SK-N-SH (cell line): ENCODE data around the gene CDS1. TPM values are rescaled to one million over a fixed set of nuclear protein-coding genes. Genes with fewer than 3 reads are reported as not detected.
A peak's percentile ranks its signal among the peaks of the same experiment; 100 is the strongest.
"Not testable (repeated sequence)": the region's sequence is repeated elsewhere in the genome, so short reads cannot be mapped to it uniquely, and the experiment has no call there.

Experiments used
- CTCF ChIA-PET: fragments of 300-600, 350-600 bp; formaldehyde crosslinking; extraction: SDS; loops from one replicate; lab custom pipeline; 2021; lab: Yijun Ruan, JAX
- POLR2A ChIA-PET: fragments of 350-600 bp; sonication (Branson Sonifier 250); formaldehyde crosslinking; extraction: SDS; loops from one replicate; lab custom pipeline; 2020; ENCODE audit warnings: antibody characterized with exemption, inconsistent platforms; lab: Yijun Ruan, JAX
- DNase-seq: peaks from one replicate; pipeline ENCODE4 v3.0.0; 2012
- H2AFZ ChIP-seq: fragments of 200-600 bp; sonication (generic); 2 replicates; pipeline ENCODE4 v1.8.1; 2016; ENCODE audit warnings: antibody characterized with exemption, mild to moderate bottlenecking, low read depth
- H3F3A ChIP-seq: fragments of 200-600 bp; sonication (generic); replicated peaks from 2 replicates; pipeline ENCODE3; 2016; ENCODE audit warnings: antibody characterized with exemption, mild to moderate bottlenecking; ENCODE audit not compliant: insufficient read depth
- H3K27ac ChIP-seq, 2 experiments: fragments of 200-500 bp in 1 of 2; fragments of 200-600 bp in 1 of 2; sonication (Bioruptor generic) in 1 of 2; sonication (generic), shearing (Covaris generic) in 1 of 2; 2 replicates each; pipeline versions ENCODE4 v1.5.1 to v1.6.1; 2014 to 2016; ENCODE audit warnings: low read depth in 2 of 2, inconsistent platforms in 1 of 2, low read length in 1 of 2, mild to moderate bottlenecking in 1 of 2, mixed read lengths in 1 of 2
- H3K27me3 ChIP-seq: fragments of 200-600 bp; sonication (generic), shearing (Covaris generic); 2 replicates; pipeline ENCODE4 v1.6.1; 2016; ENCODE audit warnings: mixed run types; ENCODE audit not compliant: insufficient read depth
- H3K36me3 ChIP-seq, 2 experiments: fragments of 200-500 bp in 1 of 2; fragments of 200-600 bp in 1 of 2; sonication (Bioruptor generic) in 1 of 2; sonication (generic) in 1 of 2; replicated peaks in 1 of 2; 2 replicates each; pipeline versions ENCODE3 to v1.5.1; 2014 to 2016; ENCODE audit warnings: low read length in 1 of 2, mild to moderate bottlenecking in 1 of 2; ENCODE audit not compliant: insufficient read depth in 2 of 2, control insufficient read depth in 1 of 2
- H3K4me1 ChIP-seq, 2 experiments: fragments of 200-500 bp in 1 of 2; fragments of 200-600 bp in 1 of 2; sonication (Bioruptor generic) in 1 of 2; sonication (generic), shearing (Covaris generic) in 1 of 2; 2 replicates each; pipeline versions ENCODE4 v1.5.1 to v1.6.1; 2014 to 2016; ENCODE audit warnings: low read depth in 1 of 2, low read length in 1 of 2, mixed run types in 1 of 2; ENCODE audit not compliant: insufficient read depth in 2 of 2, control insufficient read depth in 1 of 2
- H3K4me2 ChIP-seq: fragments of 200-600 bp; sonication (generic), shearing (Covaris generic); 2 replicates; pipeline ENCODE4 v1.6.1; 2017; ENCODE audit warnings: mixed run types
- H3K4me3 ChIP-seq, 2 experiments: fragments of 200-500 bp in 1 of 2; fragments of 200-600 bp in 1 of 2; sonication (Bioruptor generic) in 1 of 2; sonication (generic), shearing (Covaris generic) in 1 of 2; 2 replicates each; pipeline versions ENCODE4 v1.5.1 to v1.8.1; 2014 to 2016; ENCODE audit warnings: low read depth in 2 of 2, inconsistent platforms in 1 of 2, low read length in 1 of 2, mild to moderate bottlenecking in 1 of 2, mixed read lengths in 1 of 2, moderate library complexity in 1 of 2
- H3K79me2 ChIP-seq: fragments of 200-600 bp; sonication (generic); 2 replicates; pipeline ENCODE4 v1.8.1; 2017; ENCODE audit warnings: mild to moderate bottlenecking; ENCODE audit not compliant: insufficient read depth
- H3K9ac ChIP-seq: fragments of 200-600 bp; sonication (generic); 2 replicates; pipeline ENCODE4 v1.6.1; 2017; ENCODE audit warnings: mixed run types
- H3K9me2 ChIP-seq: fragments of 200-600 bp; sonication (generic); 2 replicates; pipeline ENCODE4 v1.6.1; 2017; ENCODE audit warnings: mixed run types
- H3K9me3 ChIP-seq: fragments of 200-600 bp; sonication (generic); 2 replicates; pipeline ENCODE4 v1.6.1; 2017; ENCODE audit warnings: mixed run types, mild to moderate bottlenecking, moderate library complexity
- H4K20me1 ChIP-seq: fragments of 200-600 bp; sonication (generic); 2 replicates; pipeline ENCODE4 v1.6.1; 2017; ENCODE audit warnings: mild to moderate bottlenecking, mixed run types; ENCODE audit not compliant: insufficient read depth
- CHD2 ChIP-seq: fragments of 150-350 bp; IDR thresholded peaks from 2 replicates; pipeline ENCODE4 v1.6.1; 2018; ENCODE audit warnings: low read length; ENCODE audit not compliant: partially characterized antibody
- ELF1 ChIP-seq: IDR thresholded peaks from 2 replicates; pipeline ENCODE4 v1.4.0; 2012
- EP300 ChIP-seq, 2 experiments: IDR thresholded peaks; 2 replicates each; pipeline versions ENCODE4 v1.4.0 to v1.6.1; 2012; ENCODE audit warnings: borderline replicate concordance in 1 of 2, low read depth in 1 of 2, low read length in 1 of 2
- EZH2phosphoT487 ChIP-seq: fragments of 200-600 bp; sonication (generic); IDR thresholded peaks from 2 replicates; pipeline ENCODE4 v1.6.1; 2017; ENCODE audit warnings: low read depth, mixed run types, mild to moderate bottlenecking, antibody characterized with exemption, moderate library complexity, borderline replicate concordance
- FOSL2 ChIP-seq: IDR thresholded peaks from 2 replicates; pipeline ENCODE4 v1.4.0; 2012; ENCODE audit warnings: low read depth, mild to moderate bottlenecking, moderate library complexity, borderline replicate concordance
- FOXJ3 ChIP-seq: sonication (generic); formaldehyde crosslinking; IDR thresholded peaks from 2 replicates; pipeline ENCODE4 v1.5.1; 2020; ENCODE audit warnings: mild to moderate bottlenecking, missing genetic modification reagents
- FOXM1 ChIP-seq: IDR thresholded peaks from 2 replicates; pipeline ENCODE4 v1.4.0; 2012; ENCODE audit warnings: low read depth, mild to moderate bottlenecking
- GABPA ChIP-seq: IDR thresholded peaks from 2 replicates; pipeline ENCODE4 v1.4.0; 2012; ENCODE audit warnings: low read depth, mild to moderate bottlenecking
- JUND ChIP-seq: IDR thresholded peaks from 2 replicates; pipeline ENCODE4 v1.4.0; 2012
- NRF1 ChIP-seq: IDR thresholded peaks from 2 replicates; pipeline ENCODE4 v1.6.1; 2012; ENCODE audit warnings: low read depth, mild to moderate bottlenecking, low read length
- POLR2AphosphoS5 ChIP-seq: IDR thresholded peaks from 2 replicates; pipeline ENCODE4 v1.6.1; 2012; ENCODE audit warnings: low read depth, low read length
- RCOR1 ChIP-seq: fragments of 150-350 bp; IDR thresholded peaks from 2 replicates; pipeline ENCODE4 v1.6.1; 2017; ENCODE audit warnings: antibody characterized with exemption, low read length
- RFX5 ChIP-seq: IDR thresholded peaks from 2 replicates; pipeline ENCODE4 v1.6.1; 2012; ENCODE audit warnings: mild to moderate bottlenecking, improper control_type of control experiment, low read length
- TCF12 ChIP-seq: IDR thresholded peaks from 2 replicates; pipeline ENCODE4 v1.4.0; 2012
- WGBS: methylation state at CpG from one replicate; pipeline ENCODE4 v1.1.6; 2017; ENCODE audit warnings: low lambda C conversion rate; 5-methylcytosine and 5-hydroxymethylcytosine counted together
- polyA plus RNA-seq, 3 experiments: library from polyadenylated mRNA; depleted of rRNA; stranded (reverse); fragments of >200 nt; gene quantifications; 2 replicates each; pipeline ENCODE4 v1.2.3, GENCODE V29; 2012
- TF ChIP-seq, protein P1 (sequence below): IDR thresholded peaks from 2 replicates; pipeline ENCODE4 v1.4.0; 2012; ENCODE audit warnings: low read depth, borderline replicate concordance
- TF ChIP-seq, protein P2 (sequence below): IDR thresholded peaks from 2 replicates; pipeline ENCODE4 v1.6.1; 2012; ENCODE audit warnings: mild to moderate bottlenecking, low read depth, low read length, moderate library complexity
- TF ChIP-seq, protein P3 (sequence below): IDR thresholded peaks from 2 replicates; pipeline ENCODE4 v1.4.0; 2012; ENCODE audit warnings: low read depth, borderline replicate concordance

CDS1 gene
- polyA plus RNA-seq, 1 of the 3 experiments (the other 2 are of a cell fraction) = 0.02 TPM

DNA sequence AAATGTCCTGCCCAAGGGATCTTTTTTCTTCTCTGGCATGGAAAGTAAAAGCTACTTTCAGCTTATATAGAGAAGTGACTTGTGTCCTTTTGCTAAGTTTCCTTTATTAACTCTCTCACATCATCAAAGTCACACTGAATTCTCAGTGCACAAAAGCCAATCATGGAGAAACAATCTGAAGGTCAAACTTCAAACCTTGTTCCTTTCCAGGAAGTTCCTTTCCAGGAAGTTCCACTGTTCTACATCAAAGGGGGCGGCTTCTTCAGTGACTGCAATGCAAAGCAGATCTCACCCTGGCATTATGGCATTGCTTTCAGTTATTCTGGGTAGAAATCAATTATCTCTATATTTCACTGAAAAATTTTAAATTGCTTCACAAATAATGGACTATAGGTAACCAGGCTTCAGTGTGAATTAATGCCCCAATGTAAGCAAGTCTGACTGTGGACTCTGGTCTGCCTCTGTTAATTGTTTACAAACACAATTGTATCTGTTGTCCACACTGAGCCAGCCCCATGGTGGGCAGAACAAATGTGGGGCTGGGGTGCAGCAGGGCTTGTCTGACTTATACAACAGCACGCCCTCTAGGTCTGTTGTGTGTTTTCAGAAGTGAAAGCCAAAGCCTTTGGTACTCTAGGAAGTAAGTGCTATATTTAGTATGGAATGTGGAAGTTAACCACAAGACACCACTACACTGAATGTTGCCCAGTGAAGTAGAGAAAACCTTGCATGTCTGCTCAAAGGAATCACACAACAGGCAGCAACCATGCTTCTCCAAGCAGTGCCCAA is 98.8 kb downstream of the CDS1 start (continued):
- TF ChIP-seq ELF1 (0 out of 2 replicates have a peak, but pooled peaks have one; percentile 21), POLR2AphosphoS5 (no peak), EP300 (IDR thresholded peaks at IDR 0.05; ENCODE audit: borderline replicate concordance in 1 of 2, low read depth in 1 of 2, low read length in 1 of 2) (no peak), NRF1 (no peak), CHD2 (no peak)
- TF ChIP-seq, protein P1, sequence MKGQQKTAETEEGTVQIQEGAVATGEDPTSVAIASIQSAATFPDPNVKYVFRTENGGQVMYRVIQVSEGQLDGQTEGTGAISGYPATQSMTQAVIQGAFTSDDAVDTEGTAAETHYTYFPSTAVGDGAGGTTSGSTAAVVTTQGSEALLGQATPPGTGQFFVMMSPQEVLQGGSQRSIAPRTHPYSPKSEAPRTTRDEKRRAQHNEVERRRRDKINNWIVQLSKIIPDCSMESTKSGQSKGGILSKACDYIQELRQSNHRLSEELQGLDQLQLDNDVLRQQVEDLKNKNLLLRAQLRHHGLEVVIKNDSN = no peak

DNA sequence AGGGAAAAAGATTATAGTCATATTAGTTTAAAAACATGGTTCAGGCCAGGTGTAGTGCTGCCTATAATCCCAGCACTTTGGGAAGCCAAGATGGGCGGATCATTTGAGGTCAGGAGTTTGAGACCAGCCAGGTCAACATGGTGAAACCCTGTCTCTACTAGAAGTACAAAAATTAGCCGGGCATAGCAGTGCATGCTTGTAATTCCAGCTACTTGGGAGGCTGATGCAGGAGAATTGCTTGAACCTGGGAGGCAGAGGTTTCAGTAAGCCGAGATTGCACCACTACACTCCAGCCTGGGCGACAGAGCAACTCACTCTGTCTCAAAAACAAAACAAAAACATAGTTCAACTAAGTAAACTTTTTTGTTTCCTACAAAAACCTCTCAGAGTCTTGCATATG is 99.7 kb downstream of the CDS1 start:
- Histone ChIP-seq H3K4me1 (peaks cover 4 to 16% of the 10 kb centered on the region in 2 experiments; a peak in 3 of 4 replicates), H3K27ac (peak overlapping the region in 1 of 2 experiments; percentile 51; a peak in 2 of 4 replicates), H3K36me3 (peaks cover 67% of the 10 kb centered on the region in 2 experiments), H3K4me2 (peak overlapping the region; percentile 49; the same call in 1 of the 2 replicates)
- CTCF ChIA-PET, H3K27me3 ChIP-seq, H3K9ac ChIP-seq, H3K79me2 ChIP-seq, POLR2A ChIA-PET, H3K4me3 ChIP-seq, H4K20me1 ChIP-seq, H3F3A ChIP-seq, H3K9me2 ChIP-seq, H3K9me3 ChIP-seq, DNase-seq, H2AFZ ChIP-seq: not testable (repeated sequence)
- WGBS = 89% methylated on average over 4 of the region's 4 CpGs

DNA sequence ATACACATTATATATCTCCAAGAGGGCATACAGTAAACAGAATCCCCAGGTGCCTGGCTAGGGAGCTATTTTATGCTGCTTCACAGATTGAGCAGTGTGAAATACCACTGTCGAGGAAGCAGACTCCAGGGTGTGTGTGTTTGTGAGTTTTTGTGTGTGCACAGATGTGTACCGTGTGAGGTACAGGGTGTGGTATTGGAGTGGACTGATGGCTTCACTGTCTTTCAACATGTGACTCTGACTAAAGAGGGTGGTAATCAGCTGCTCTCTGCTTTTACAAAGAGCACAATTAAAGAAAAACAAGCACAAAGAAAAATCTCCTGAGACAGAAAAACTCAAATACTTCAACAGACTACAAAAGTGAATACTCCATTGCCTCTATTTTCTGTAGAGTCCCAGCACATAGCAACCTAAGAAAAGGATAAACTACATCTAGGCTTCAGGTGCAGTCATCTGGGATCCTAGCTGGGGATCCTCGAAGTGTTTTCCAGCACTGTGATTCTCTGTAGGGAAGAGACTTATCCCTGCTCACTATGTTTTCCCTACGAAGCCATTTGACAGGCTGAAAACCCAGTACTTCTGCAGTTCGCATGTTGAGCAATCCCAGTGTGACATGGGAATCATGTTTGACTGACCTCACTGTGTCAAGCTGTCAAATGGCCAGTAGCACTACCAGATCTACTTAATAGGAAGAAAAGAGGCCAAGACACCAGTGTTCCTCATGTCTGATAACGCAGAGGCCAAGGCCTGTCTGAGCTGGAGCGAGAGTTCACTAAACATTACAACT is 100.3 kb downstream of the CDS1 start:
- WGBS = 98% methylated on average over 7 of the region's 7 CpGs
- Histone ChIP-seq H3K4me2 (no peak overlapping the region), H4K20me1 (no peaks in the 10 kb centered on the region), H3K9me3 (no peaks in the 10 kb centered on the region), H3K9me2 (no peaks in the 10 kb centered on the region), H3K36me3 (peaks cover 70% of the 10 kb centered on the region in 2 experiments), H3F3A (peaks cover 7% of the 10 kb centered on the region), H3K4me3 (no peak overlapping the region), H3K27ac (0 out of 4 replicates have a peak overlapping the region, but pooled peaks of 1 of the 2 experiments have one; percentile 51), H3K4me1 (peaks cover 4 to 17% of the 10 kb centered on the region in 2 experiments), H2AFZ (no peak overlapping the region), H3K27me3 (no peaks in the 10 kb centered on the region), H3K9ac (no peak overlapping the region), H3K79me2 (no peaks in the 10 kb centered on the region)
- no peak for DNase-seq
- TF ChIP-seq, protein P2, sequence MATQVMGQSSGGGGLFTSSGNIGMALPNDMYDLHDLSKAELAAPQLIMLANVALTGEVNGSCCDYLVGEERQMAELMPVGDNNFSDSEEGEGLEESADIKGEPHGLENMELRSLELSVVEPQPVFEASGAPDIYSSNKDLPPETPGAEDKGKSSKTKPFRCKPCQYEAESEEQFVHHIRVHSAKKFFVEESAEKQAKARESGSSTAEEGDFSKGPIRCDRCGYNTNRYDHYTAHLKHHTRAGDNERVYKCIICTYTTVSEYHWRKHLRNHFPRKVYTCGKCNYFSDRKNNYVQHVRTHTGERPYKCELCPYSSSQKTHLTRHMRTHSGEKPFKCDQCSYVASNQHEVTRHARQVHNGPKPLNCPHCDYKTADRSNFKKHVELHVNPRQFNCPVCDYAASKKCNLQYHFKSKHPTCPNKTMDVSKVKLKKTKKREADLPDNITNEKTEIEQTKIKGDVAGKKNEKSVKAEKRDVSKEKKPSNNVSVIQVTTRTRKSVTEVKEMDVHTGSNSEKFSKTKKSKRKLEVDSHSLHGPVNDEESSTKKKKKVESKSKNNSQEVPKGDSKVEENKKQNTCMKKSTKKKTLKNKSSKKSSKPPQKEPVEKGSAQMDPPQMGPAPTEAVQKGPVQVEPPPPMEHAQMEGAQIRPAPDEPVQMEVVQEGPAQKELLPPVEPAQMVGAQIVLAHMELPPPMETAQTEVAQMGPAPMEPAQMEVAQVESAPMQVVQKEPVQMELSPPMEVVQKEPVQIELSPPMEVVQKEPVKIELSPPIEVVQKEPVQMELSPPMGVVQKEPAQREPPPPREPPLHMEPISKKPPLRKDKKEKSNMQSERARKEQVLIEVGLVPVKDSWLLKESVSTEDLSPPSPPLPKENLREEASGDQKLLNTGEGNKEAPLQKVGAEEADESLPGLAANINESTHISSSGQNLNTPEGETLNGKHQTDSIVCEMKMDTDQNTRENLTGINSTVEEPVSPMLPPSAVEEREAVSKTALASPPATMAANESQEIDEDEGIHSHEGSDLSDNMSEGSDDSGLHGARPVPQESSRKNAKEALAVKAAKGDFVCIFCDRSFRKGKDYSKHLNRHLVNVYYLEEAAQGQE = no peak
- TF ChIP-seq FOSL2 (no peak), EZH2phosphoT487 (no peak), RCOR1 (no peak), NRF1 (no peak), GABPA (no peak), RFX5 (no peak), TCF12 (no peak), POLR2AphosphoS5 (no peak), FOXJ3 (CRISPR knock-in tag) (no peak), CHD2 (no peak), JUND (no peak), FOXM1 (no peak)
- TF ChIP-seq, protein P3, sequence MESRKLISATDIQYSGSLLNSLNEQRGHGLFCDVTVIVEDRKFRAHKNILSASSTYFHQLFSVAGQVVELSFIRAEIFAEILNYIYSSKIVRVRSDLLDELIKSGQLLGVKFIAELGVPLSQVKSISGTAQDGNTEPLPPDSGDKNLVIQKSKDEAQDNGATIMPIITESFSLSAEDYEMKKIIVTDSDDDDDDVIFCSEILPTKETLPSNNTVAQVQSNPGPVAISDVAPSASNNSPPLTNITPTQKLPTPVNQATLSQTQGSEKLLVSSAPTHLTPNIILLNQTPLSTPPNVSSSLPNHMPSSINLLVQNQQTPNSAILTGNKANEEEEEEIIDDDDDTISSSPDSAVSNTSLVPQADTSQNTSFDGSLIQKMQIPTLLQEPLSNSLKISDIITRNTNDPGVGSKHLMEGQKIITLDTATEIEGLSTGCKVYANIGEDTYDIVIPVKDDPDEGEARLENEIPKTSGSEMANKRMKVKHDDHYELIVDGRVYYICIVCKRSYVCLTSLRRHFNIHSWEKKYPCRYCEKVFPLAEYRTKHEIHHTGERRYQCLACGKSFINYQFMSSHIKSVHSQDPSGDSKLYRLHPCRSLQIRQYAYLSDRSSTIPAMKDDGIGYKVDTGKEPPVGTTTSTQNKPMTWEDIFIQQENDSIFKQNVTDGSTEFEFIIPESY = no peak
- POLR2A ChIA-PET = no interaction called here
- CTCF ChIA-PET = no interaction called here
